Tibial artery (tissue), 4 donors: ENCODE measurements around the gene TNS3.
A peak's percentile ranks its signal among the peaks of the same experiment; 100 is the strongest.

Source experiments
- DNase-seq, 2 donors: peaks; one replicate each; pipeline ENCODE4 v3.0.0-alpha.2; 2019
- H3K27ac ChIP-seq, 2 donors: fragments of 200-600 bp; sonication (generic) in 1 of 2; 1 replicate in 1 of 2; 2 replicates in 1 of 2; pipeline ENCODE4 v1.5.1; 2018 to 2019; ENCODE audit warnings: mild to moderate bottlenecking in 1 of 2
- H3K27me3 ChIP-seq, 2 donors: fragments of 200-600 bp; sonication (generic) in 1 of 2; one replicate each; pipeline versions ENCODE4 v1.5.1 to v1.6.0; 2016 to 2019
- H3K36me3 ChIP-seq, 3 donors: fragments of 200-600 bp; sonication (generic) in 2 of 3; one replicate each; pipeline ENCODE4 v1.5.1; 2016 to 2019; ENCODE audit warnings: mild to moderate bottlenecking in 2 of 3
- H3K4me1 ChIP-seq, 4 donors: fragments of 200-600 bp; sonication (generic) in 2 of 4; 1 replicate in 3 of 4; 2 replicates in 1 of 4; pipeline ENCODE4 v1.5.1; 2016 to 2019
- H3K4me3 ChIP-seq, 2 donors: fragments of 200-600 bp; sonication (generic) in 1 of 2; 1 replicate in 1 of 2; 2 replicates in 1 of 2; pipeline ENCODE4 v1.5.1; 2018 to 2019; ENCODE audit warnings: mild to moderate bottlenecking in 2 of 2
- H3K9me3 ChIP-seq, 3 donors: fragments of 200-600 bp; sonication (generic) in 1 of 3; one replicate each; pipeline ENCODE4 v1.5.1; 2016 to 2019
- intact Hi-C: fragments of 100-400 bp; cut with DNase I; formaldehyde crosslinking; loops from one replicate; pipeline ENCODE4 v1.15.0; 2023; ENCODE audit warnings: low total_unique reads
- TF ChIP-seq, protein P1 (sequence below), 2 experiments: fragments of 200-600 bp in 1 of 2; fragments of 450-650 bp in 1 of 2; IDR thresholded peaks; one replicate each; pipeline ENCODE4 v1.5.1; 2017 to 2019; ENCODE audit warnings: antibody characterized with exemption in 2 of 2, mild to moderate bottlenecking in 1 of 2, moderate library complexity in 1 of 2

TNS3 gene

DNA sequence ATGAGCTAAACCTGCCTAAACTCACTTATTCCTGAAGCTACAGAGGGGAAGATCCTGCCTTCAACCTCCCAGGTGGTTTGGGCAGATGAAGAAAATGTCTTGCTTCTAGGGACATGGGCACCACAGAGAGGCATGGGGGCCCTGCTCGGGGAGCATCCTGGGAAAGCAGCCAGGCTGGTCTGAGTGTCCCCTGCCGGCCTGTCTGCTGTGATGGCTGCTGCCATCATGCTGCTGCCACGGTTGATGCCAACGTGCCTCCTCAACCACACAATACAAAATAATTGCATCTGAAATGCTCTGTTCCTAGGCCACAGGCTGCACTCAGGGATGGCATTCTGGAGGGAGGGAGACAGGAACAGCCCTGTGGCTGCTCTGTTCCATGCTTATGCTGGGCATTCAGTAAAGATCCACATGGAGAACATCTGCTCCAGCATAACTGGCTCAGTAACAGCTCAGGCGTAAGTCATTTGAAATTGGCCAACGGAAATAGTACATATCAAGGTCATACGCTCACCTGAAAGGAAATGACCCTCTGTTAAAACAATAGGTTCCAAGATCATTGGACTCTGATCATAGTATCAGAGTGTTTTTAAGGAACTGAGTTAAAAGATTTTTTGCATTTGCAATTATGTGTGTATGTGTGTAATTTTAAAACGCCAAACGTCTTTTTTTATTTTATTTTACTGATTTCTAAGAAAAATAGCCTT, 299.0 kb downstream of the TNS3 start:
- TF ChIP-seq, protein P1, sequence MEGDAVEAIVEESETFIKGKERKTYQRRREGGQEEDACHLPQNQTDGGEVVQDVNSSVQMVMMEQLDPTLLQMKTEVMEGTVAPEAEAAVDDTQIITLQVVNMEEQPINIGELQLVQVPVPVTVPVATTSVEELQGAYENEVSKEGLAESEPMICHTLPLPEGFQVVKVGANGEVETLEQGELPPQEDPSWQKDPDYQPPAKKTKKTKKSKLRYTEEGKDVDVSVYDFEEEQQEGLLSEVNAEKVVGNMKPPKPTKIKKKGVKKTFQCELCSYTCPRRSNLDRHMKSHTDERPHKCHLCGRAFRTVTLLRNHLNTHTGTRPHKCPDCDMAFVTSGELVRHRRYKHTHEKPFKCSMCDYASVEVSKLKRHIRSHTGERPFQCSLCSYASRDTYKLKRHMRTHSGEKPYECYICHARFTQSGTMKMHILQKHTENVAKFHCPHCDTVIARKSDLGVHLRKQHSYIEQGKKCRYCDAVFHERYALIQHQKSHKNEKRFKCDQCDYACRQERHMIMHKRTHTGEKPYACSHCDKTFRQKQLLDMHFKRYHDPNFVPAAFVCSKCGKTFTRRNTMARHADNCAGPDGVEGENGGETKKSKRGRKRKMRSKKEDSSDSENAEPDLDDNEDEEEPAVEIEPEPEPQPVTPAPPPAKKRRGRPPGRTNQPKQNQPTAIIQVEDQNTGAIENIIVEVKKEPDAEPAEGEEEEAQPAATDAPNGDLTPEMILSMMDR (IDR thresholded peaks at IDR 0.05) = no peak
- Histone ChIP-seq H3K36me3 (peaks cover 67 to 95% (median 76%) of the 10 kb centered on the region in 3 donors), H3K9me3 (no peaks in the 10 kb centered on the region), H3K4me3 (no peak overlapping the region), H3K27me3 (no peaks in the 10 kb centered on the region), H3K4me1 (no peaks in the 10 kb centered on the region), H3K27ac (no peak overlapping the region)
- intact Hi-C loops = no loop called here
- DNase-seq = peak in 1 of 2 donors; percentile 43

DNA sequence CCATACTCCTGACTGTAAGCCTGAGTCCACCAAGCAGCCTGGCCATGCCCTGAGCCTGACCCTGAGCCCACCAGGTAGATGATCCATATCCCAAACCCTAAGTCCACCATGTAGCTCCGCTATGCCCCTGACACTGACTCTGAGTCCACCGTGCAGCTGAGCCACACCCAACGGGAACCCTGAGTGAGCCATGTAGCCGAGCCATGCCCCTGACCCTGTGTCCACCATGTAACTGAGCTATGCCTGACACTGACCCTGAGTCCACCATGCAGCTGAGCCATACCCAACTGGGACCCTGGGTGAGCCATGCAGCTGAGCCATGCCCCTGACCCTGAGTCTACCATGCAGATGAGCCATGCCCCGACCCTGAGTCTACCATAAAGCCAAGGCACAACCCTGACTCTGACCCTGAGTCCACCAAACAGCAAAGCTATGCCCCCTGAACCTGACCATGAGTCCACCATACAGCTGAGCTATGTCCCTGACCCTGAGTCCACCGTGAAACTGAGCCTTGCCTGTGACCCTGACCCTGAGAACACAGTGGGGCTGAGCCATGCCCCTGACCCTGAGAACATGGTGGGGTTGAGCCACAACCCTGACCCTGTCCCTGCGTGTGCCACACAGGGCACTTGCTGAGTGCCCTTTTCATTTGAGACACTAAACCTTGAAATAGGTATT, 299.8 kb downstream of the TNS3 start:
- Histone ChIP-seq H3K36me3 (peaks cover 70 to 95% (median 77%) of the 10 kb centered on the region in 3 donors), H3K27me3 (no peaks in the 10 kb centered on the region), H3K9me3 (no peaks in the 10 kb centered on the region), H3K4me3 (no peak overlapping the region), H3K27ac (no peak overlapping the region), H3K4me1 (no peaks in the 10 kb centered on the region)
- intact Hi-C loops = no loop called here
- TF ChIP-seq, protein P1 (IDR thresholded peaks at IDR 0.05) = no peak
- DNase-seq = no peak

DNA sequence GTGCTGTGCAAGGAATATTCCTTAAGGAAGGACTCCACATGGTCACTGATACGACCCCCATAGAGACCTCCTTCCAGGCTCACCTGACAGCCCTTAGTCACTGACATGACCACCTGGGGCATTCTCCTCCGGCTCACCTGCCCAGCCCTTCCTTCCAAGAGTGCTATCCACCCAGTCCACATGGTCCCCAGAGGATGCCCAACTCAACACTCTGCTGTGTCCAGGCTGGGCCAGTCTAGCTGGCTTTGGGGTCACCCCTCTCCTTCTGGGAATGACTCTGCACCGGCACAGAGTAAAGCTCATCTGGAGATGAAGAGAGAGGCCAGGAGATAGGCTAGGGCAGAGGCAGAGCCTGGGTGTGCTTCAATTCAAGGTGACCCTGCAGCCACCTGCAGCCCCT, 300.8 kb downstream of the TNS3 start:
- no peaks in the 10 kb centered on the region for H3K4me1 ChIP-seq
- no peaks in the 10 kb centered on the region for H3K9me3 ChIP-seq
- H3K27ac ChIP-seq = no peak overlapping the region
- H3K27me3 ChIP-seq = no peaks in the 10 kb centered on the region
- intact Hi-C loops = no loop called here
- peaks cover 74 to 99% (median 83%) of the 10 kb centered on the region in 3 donors for H3K36me3 ChIP-seq
- TF ChIP-seq, protein P1 (IDR thresholded peaks at IDR 0.05) = no peak
- DNase-seq = no peak
- H3K4me3 ChIP-seq = no peak overlapping the region

DNA sequence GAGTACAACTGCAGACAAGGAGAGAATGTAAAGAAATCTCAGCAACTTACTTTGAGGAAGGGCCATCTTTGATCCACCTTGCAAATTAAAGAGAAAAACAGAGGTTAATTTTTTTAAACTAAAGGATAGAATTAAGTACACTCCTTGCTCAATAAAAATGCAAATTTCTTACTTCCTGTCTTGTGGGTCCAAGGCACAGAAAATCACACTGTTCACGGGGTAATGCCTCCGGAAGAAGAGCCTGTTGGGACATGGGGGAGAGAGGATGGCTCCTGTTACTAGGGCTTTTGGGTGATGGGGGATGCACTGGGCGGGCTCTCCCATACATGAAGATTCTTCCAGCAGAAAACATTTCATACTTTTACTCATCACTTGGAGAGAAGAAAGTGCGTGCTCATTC, 301.8 kb downstream of the TNS3 start:
- Histone ChIP-seq H3K36me3 (peaks cover 80 to 99% (median 92%) of the 10 kb centered on the region in 3 donors), H3K9me3 (no peaks in the 10 kb centered on the region), H3K4me3 (no peak overlapping the region), H3K4me1 (no peaks in the 10 kb centered on the region), H3K27ac (no peak overlapping the region), H3K27me3 (no peaks in the 10 kb centered on the region)
- DNase-seq = no peak
- intact Hi-C loops = no loop called here
- TF ChIP-seq, protein P1 (IDR thresholded peaks at IDR 0.05) = no peak

DNA sequence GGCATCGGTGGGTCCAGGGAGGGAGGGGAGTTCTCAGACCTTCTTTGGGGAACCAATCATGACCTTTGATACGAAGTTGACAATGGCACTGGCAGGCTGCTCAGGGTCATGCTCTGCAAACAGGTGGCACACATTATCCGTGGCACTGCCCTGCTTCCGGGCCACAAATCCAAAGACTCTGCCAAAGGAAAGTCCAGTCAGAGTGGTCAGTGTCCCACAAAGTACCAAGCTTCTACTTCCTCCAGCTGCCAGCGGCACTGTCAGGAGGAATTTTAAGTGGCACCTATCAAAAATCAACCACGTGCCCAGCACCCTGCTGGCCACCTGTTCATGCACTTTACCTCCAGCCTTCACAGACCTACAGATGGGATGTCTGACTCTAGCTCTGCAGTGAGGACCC, 303.9 kb downstream of the TNS3 start:
- Histone ChIP-seq H3K27ac (no peak overlapping the region), H3K4me3 (no peak overlapping the region), H3K27me3 (no peaks in the 10 kb centered on the region), H3K4me1 (no peaks in the 10 kb centered on the region), H3K36me3 (peaks cover 65 to 84% (median 74%) of the 10 kb centered on the region in 3 donors), H3K9me3 (no peaks in the 10 kb centered on the region)
- intact Hi-C loops = no loop called here
- DNase-seq = no peak
- TF ChIP-seq, protein P1 (IDR thresholded peaks at IDR 0.05) = no peak
